A673 (cell line): ENCODE results near the gene IFT122.

Experiments used
- EZH2 ChIP-seq: fragments of 200-600 bp; sonication (generic); IDR thresholded peaks from 2 replicates; pipeline ENCODE4 v1.6.1; 2017; ENCODE audit warnings: borderline replicate concordance, low read depth, mild to moderate bottlenecking, mixed read lengths, antibody characterized with exemption, low read length; ENCODE audit not compliant: poor library complexity, severe bottlenecking
- TF ChIP-seq, protein P1 (sequence below): fragments of 300-800, 200-600 bp; sonication (generic); conservative IDR thresholded peaks from 2 replicates; pipeline ENCODE4 v1.5.1; 2017; ENCODE audit warnings: low read depth, mild to moderate bottlenecking, antibody characterized with exemption, low read length, moderate library complexity, mixed read lengths

GRCh38 chr3:129441215-129441614 lies 1.2 kb downstream of the IFT122 start:
- TF ChIP-seq, protein P1, sequence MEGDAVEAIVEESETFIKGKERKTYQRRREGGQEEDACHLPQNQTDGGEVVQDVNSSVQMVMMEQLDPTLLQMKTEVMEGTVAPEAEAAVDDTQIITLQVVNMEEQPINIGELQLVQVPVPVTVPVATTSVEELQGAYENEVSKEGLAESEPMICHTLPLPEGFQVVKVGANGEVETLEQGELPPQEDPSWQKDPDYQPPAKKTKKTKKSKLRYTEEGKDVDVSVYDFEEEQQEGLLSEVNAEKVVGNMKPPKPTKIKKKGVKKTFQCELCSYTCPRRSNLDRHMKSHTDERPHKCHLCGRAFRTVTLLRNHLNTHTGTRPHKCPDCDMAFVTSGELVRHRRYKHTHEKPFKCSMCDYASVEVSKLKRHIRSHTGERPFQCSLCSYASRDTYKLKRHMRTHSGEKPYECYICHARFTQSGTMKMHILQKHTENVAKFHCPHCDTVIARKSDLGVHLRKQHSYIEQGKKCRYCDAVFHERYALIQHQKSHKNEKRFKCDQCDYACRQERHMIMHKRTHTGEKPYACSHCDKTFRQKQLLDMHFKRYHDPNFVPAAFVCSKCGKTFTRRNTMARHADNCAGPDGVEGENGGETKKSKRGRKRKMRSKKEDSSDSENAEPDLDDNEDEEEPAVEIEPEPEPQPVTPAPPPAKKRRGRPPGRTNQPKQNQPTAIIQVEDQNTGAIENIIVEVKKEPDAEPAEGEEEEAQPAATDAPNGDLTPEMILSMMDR = no peak
- TF ChIP-seq EZH2 = no peak
